ENCODE data around the gene NPTN. TPM values are rescaled to one million over a fixed set of nuclear protein-coding genes. Genes with fewer than 3 reads are reported as not detected.

Gene NPTN
- total and polyA plus RNA-seq, 2 of the 13 experiments (the other 11 are each of a cell fraction or from before 2014, with no cell fraction given) = 78.0 to 110 TPM

DNA sequence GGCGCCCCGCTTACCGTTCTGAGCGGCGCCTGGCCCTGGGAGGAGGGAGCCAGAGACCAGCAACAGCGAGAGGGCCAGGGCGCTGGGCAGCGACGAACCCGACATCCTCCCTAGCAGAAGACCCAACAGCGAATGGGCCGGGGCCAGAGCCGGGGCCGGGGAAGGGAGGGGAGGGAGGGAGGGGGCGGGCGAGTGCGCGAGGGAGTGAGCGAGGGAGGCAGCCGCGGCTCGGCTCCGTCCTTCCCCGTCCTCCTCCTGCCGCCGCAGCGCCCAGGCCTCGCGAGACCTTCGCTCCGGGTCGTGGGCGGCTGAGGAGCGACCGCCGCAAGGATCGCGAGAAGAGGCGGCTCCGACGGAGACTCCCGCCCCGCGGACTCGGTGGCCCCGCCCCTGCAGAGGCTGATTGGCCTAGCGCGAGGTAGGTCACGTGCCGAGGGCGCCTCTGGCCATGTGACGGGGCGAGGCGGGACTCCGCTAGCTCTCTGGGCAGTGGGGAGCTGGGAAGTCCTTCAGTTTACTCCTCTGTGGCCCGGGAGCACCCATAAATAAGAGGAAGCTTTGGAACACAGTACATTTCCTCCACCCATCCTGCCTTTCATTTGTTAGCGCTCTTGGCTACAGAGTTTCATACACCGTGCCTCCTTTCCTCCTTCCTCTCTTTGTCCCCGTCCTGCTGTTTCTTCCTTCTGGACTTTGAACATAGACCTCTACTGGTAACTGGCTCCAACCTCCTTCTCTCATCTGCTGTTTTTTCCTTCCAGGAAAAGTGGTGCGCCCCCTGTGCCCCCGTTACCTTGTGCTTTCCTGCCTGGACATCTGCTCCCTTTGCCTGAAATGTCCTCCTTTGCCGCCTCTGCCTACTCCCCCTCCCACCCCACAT lies at the start of gene NPTN (continued):
- TF ChIP-seq, protein P1, sequence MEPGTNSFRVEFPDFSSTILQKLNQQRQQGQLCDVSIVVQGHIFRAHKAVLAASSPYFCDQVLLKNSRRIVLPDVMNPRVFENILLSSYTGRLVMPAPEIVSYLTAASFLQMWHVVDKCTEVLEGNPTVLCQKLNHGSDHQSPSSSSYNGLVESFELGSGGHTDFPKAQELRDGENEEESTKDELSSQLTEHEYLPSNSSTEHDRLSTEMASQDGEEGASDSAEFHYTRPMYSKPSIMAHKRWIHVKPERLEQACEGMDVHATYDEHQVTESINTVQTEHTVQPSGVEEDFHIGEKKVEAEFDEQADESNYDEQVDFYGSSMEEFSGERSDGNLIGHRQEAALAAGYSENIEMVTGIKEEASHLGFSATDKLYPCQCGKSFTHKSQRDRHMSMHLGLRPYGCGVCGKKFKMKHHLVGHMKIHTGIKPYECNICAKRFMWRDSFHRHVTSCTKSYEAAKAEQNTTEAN (CRISPR knock-in tag; conservative IDR thresholded peaks at IDR 0.05) = peak; percentile 73; the same call in 1 of the 2 replicates
- TF ChIP-seq CCAR2 (optimal IDR thresholded peaks at IDR 0.05; ENCODE audit: low read depth, low read length) (no peak), ZNF569 (CRISPR knock-in tag; IDR thresholded peaks at IDR 0.05; ENCODE audit: borderline replicate concordance) (no peak), NPAS2 (CRISPR knock-in tag; IDR thresholded peaks at IDR 0.05; ENCODE audit: borderline replicate concordance) (no peak), ELF4 (CRISPR knock-in tag; IDR thresholded peaks at IDR 0.05; ENCODE audit: borderline replicate concordance) (no peak), POGZ (CRISPR knock-in tag; IDR thresholded peaks at IDR 0.05) (peak; percentile 89), ZNF567 (CRISPR knock-in tag; IDR thresholded peaks at IDR 0.05; ENCODE audit: borderline replicate concordance) (no peak), KDM3A (CRISPR knock-in tag; IDR thresholded peaks at IDR 0.05; ENCODE audit: low read depth) (peak; percentile 33; the same call in 1 of the 2 replicates), JUN (CRISPR knock-in tag; IDR thresholded peaks at IDR 0.05) (no peak), ZNF496 (CRISPR knock-in tag; IDR thresholded peaks at IDR 0.05; ENCODE audit: insufficient replicate concordance) (no peak), ZNF589 (CRISPR knock-in tag; conservative IDR thresholded peaks at IDR 0.05) (no peak), ZNF782 (CRISPR knock-in tag; IDR thresholded peaks at IDR 0.05; ENCODE audit: borderline replicate concordance) (peak; percentile 72; the same call in 1 of the 2 replicates)
- TF ChIP-seq, protein P2, sequence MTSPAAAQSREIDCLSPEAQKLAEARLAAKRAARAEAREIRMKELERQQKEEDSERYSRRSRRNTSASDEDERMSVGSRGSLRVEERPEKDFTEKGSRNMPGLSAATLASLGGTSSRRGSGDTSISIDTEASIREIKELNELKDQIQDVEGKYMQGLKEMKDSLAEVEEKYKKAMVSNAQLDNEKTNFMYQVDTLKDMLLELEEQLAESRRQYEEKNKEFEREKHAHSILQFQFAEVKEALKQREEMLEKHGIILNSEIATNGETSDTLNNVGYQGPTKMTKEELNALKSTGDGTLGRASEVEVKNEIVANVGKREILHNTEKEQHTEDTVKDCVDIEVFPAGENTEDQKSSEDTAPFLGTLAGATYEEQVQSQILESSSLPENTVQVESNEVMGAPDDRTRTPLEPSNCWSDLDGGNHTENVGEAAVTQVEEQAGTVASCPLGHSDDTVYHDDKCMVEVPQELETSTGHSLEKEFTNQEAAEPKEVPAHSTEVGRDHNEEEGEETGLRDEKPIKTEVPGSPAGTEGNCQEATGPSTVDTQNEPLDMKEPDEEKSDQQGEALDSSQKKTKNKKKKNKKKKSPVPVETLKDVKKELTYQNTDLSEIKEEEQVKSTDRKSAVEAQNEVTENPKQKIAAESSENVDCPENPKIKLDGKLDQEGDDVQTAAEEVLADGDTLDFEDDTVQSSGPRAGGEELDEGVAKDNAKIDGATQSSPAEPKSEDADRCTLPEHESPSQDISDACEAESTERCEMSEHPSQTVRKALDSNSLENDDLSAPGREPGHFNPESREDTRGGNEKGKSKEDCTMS (CRISPR knock-in tag; conservative IDR thresholded peaks at IDR 0.05) = no peak
- TF ChIP-seq, protein P3, sequence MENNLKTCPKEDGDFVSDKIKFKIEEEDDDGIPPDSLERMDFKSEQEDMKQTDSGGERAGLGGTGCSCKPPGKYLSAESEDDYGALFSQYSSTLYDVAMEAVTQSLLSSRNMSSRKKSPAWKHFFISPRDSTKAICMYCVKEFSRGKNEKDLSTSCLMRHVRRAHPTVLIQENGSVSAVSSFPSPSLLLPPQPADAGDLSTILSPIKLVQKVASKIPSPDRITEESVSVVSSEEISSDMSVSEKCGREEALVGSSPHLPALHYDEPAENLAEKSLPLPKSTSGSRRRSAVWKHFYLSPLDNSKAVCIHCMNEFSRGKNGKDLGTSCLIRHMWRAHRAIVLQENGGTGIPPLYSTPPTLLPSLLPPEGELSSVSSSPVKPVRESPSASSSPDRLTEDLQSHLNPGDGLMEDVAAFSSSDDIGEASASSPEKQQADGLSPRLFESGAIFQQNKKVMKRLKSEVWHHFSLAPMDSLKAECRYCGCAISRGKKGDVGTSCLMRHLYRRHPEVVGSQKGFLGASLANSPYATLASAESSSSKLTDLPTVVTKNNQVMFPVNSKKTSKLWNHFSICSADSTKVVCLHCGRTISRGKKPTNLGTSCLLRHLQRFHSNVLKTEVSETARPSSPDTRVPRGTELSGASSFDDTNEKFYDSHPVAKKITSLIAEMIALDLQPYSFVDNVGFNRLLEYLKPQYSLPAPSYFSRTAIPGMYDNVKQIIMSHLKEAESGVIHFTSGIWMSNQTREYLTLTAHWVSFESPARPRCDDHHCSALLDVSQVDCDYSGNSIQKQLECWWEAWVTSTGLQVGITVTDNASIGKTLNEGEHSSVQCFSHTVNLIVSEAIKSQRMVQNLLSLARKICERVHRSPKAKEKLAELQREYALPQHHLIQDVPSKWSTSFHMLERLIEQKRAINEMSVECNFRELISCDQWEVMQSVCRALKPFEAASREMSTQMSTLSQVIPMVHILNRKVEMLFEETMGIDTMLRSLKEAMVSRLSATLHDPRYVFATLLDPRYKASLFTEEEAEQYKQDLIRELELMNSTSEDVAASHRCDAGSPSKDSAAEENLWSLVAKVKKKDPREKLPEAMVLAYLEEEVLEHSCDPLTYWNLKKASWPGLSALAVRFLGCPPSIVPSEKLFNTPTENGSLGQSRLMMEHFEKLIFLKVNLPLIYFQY (CRISPR knock-in tag; IDR thresholded peaks at IDR 0.05; ENCODE audit: borderline replicate concordance) = no peak; the same call in 1 of the 2 replicates
- TF ChIP-seq, protein P4, sequence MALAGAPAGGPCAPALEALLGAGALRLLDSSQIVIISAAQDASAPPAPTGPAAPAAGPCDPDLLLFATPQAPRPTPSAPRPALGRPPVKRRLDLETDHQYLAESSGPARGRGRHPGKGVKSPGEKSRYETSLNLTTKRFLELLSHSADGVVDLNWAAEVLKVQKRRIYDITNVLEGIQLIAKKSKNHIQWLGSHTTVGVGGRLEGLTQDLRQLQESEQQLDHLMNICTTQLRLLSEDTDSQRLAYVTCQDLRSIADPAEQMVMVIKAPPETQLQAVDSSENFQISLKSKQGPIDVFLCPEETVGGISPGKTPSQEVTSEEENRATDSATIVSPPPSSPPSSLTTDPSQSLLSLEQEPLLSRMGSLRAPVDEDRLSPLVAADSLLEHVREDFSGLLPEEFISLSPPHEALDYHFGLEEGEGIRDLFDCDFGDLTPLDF (CRISPR knock-in tag; IDR thresholded peaks at IDR 0.05) = peak; percentile 70
- TF ChIP-seq, protein P5, sequence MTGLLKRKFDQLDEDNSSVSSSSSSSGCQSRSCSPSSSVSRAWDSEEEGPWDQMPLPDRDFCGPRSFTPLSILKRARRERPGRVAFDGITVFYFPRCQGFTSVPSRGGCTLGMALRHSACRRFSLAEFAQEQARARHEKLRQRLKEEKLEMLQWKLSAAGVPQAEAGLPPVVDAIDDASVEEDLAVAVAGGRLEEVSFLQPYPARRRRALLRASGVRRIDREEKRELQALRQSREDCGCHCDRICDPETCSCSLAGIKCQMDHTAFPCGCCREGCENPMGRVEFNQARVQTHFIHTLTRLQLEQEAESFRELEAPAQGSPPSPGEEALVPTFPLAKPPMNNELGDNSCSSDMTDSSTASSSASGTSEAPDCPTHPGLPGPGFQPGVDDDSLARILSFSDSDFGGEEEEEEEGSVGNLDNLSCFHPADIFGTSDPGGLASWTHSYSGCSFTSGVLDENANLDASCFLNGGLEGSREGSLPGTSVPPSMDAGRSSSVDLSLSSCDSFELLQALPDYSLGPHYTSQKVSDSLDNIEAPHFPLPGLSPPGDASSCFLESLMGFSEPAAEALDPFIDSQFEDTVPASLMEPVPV (CRISPR knock-in tag; IDR thresholded peaks at IDR 0.05) = 0 out of 2 replicates have a peak, but pooled peaks have one; percentile 47

Data from HepG2 (cell line).